Neutrophil (primary cell): Measurements from ENCODE around the gene DYRK1A.
A peak's percentile ranks its signal among the peaks of the same experiment; 100 is the strongest.

Experiments used
- H3K27ac ChIP-seq: fragments of 200-600 bp; sonication (generic); 2 replicates; pipeline ENCODE4 v1.5.1; 2016; ENCODE audit warnings: mild to moderate bottlenecking, moderate library complexity
- H3K27me3 ChIP-seq: fragments of 200-600 bp; sonication (generic); 2 replicates; pipeline ENCODE4 v1.6.0; 2016; ENCODE audit warnings: mild to moderate bottlenecking
- H3K36me3 ChIP-seq: fragments of 200-600 bp; sonication (generic); 2 replicates; pipeline ENCODE4 v1.5.1; 2017
- H3K4me1 ChIP-seq, 2 experiments: fragments of 200-600 bp in 1 of 2; sonication (generic) in 1 of 2; 1 replicate in 1 of 2; 2 replicates in 1 of 2; pipeline versions ENCODE4 v1.5.1 to v1.6.1; 2013 to 2016; ENCODE audit warnings: low read depth in 1 of 2, low read length in 1 of 2, mild to moderate bottlenecking in 1 of 2, moderate library complexity in 1 of 2; ENCODE audit not compliant: control insufficient read depth in 1 of 2, insufficient read depth in 1 of 2
- H3K4me3 ChIP-seq, 2 experiments: fragments of 200-600 bp in 1 of 2; sonication (generic) in 1 of 2; 1 replicate in 1 of 2; 2 replicates in 1 of 2; pipeline ENCODE4 v1.5.1; 2013 to 2016; ENCODE audit warnings: low read depth in 1 of 2, low read length in 1 of 2, mild to moderate bottlenecking in 1 of 2, moderate library complexity in 1 of 2
- H3K9me3 ChIP-seq: fragments of 200-600 bp; sonication (generic); 2 replicates; pipeline ENCODE4 v1.5.1; 2016
- TF ChIP-seq, protein P1 (sequence below): fragments of 200-600 bp; sonication (generic); IDR thresholded peaks from 2 replicates; pipeline ENCODE4 v1.5.1; 2016; ENCODE audit warnings: antibody characterized with exemption

DYRK1A gene

DNA sequence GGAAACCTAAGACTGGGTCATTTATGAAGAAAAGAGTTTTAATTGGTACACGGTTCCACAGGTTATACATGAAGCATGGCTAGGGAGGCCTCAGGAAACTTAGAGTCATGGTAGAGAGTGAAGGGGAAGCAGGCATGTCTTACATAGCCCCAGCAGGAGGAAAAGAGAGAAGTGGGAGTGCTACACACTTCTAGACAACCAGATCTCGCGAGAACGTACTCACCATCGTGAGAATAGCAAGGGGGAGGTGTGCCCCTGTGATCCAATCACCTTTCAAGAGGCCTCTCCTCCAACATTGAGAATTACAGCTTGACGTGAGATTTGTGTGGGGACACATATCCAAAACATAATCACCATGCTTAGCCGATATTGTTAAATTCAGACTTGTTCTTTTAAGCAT, 62.8 kb downstream of the DYRK1A start:
- Histone ChIP-seq H3K4me3 (no peak overlapping the region), H3K27ac (peak overlapping the region; percentile 23), H3K27me3 (no peaks in the 10 kb centered on the region), H3K9me3 (no peaks in the 10 kb centered on the region), H3K36me3 (peaks cover 7% of the 10 kb centered on the region), H3K4me1 (no peaks in the 10 kb centered on the region)
- TF ChIP-seq, protein P1, sequence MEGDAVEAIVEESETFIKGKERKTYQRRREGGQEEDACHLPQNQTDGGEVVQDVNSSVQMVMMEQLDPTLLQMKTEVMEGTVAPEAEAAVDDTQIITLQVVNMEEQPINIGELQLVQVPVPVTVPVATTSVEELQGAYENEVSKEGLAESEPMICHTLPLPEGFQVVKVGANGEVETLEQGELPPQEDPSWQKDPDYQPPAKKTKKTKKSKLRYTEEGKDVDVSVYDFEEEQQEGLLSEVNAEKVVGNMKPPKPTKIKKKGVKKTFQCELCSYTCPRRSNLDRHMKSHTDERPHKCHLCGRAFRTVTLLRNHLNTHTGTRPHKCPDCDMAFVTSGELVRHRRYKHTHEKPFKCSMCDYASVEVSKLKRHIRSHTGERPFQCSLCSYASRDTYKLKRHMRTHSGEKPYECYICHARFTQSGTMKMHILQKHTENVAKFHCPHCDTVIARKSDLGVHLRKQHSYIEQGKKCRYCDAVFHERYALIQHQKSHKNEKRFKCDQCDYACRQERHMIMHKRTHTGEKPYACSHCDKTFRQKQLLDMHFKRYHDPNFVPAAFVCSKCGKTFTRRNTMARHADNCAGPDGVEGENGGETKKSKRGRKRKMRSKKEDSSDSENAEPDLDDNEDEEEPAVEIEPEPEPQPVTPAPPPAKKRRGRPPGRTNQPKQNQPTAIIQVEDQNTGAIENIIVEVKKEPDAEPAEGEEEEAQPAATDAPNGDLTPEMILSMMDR, result no peak

DNA sequence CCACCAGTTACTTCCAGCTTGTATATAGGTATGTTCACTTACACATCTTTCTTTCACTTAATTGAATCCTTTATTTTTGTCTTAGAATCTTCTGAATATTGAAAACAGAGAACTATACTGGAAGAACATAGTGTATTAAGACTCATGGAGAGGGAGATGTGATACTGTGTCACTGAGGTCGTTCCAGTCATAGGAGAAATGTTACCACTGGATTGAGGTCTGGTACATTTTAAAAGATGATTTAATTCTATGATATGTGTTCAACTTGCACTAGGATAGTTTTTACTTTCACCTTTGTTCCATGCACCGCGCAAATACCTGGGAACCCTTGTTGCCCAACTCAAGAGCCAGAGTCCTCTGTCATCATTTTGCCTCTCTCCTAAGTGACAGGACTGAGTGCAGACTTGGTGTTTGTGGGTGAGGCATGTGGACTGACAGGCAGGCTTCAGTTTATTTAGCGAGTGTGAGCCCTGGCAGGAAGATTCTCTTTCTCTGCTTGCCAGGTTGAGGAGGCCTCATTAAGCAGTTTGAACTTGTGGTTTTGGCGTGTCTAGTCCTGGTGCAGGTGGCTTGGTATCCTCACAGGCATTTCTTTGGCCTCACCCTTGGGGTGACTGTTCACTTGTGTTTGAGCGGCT, 63.7 kb downstream of the DYRK1A start:
- Histone ChIP-seq H3K9me3 (no peaks in the 10 kb centered on the region), H3K27ac (no peak overlapping the region), H3K27me3 (no peaks in the 10 kb centered on the region), H3K4me3 (no peak overlapping the region), H3K4me1 (peaks cover 5 to 7% of the 10 kb centered on the region in 2 experiments), H3K36me3 (peaks cover 7% of the 10 kb centered on the region)
- TF ChIP-seq, protein P1, result no peak

DNA sequence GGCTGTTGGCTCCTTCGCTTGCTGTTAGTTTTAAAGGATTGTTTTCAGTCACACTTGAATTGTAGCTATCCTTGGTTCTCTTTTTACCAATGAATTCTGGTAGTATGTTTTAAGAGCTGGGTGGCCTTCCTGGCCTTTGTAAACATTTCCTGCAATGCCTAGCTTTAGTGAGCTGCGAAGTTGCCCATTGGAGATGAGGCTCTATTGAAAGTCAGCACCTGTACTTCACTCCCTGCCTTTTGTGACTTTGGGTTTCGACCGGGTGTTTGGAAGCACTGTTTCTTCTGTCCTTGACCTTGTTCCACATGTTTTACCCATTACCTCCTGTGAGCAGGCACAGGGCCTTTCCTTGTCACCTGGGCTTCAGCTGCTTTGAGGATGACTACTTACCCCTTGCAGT, 64.7 kb downstream of the DYRK1A start:
- TF ChIP-seq, protein P1, result no peak
- H3K27ac ChIP-seq, result peak overlapping the region; percentile 4

DNA sequence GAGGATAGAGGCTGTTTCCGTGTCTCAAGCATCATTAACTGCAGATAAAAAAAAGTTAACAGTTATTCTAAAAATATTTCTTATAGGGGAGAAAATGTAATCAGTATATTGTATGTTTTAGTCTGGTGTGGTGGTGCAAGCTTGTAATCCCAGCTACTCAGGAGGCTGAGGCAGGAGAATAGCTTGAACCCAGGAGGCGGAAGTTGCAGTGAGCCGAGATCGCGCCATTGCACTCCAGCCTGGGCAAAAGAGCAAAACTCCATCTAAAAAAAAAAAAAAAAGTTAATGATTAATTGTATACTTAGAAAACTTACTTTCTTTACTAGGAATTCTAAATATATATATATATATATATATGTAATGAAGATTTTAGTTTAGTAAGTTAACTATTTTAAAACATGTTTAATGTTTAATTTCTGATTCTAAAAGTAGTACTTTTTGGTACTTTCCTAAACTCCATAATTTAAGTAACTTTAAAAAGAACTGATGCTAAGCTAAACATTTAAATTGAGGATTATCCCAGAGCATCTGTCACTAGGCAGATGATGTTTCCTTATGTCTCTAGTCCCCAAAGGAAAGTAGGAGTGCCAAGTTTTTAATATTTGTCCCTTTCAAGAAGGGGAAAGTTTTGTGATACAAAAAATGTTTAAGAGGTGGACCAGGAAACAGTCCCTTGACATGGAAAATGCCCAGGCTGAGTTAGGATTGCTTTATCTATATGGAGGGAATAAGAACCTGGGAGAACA, 66.3 kb downstream of the DYRK1A start:
- TF ChIP-seq, protein P1, result no peak
- Histone ChIP-seq H3K4me3 (no peak overlapping the region), H3K27ac (no peak overlapping the region), H3K4me1 (peaks cover 14 to 15% of the 10 kb centered on the region in 2 experiments), H3K27me3 (no peaks in the 10 kb centered on the region), H3K36me3 (peaks cover 7% of the 10 kb centered on the region), H3K9me3 (no peaks in the 10 kb centered on the region)

More for the DNA sequence above, 64.7 kb downstream of the DYRK1A start:
- peaks cover 12 to 15% of the 10 kb centered on the region in 2 experiments for H3K4me1 ChIP-seq
- no peak overlapping the region for H3K4me3 ChIP-seq
- no peaks in the 10 kb centered on the region for H3K27me3 ChIP-seq
- H3K36me3 ChIP-seq, result peaks cover 7% of the 10 kb centered on the region
- no peaks in the 10 kb centered on the region for H3K9me3 ChIP-seq

DNA sequence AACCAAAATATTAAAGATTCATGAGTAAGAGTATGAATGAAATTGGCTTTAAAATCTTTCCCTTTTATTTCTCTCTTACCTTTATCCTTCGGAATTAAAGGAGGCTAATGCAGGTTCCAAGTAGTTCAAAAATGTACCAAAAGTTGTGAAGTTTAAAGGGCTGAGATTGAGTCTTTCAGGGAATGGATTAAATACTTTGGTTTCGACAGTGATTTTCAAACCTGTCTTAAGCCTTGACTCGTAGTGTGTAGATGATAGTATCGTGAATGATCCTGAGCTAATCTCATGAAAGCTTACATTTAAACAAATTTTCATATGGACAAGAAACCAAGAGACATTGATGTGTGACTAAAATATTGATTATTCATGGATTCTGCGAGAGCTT, 66.9 kb downstream of the DYRK1A start:
- Histone ChIP-seq H3K36me3 (peaks cover 7% of the 10 kb centered on the region), H3K27ac (no peak overlapping the region), H3K4me1 (peaks cover 14 to 15% of the 10 kb centered on the region in 2 experiments), H3K9me3 (no peaks in the 10 kb centered on the region), H3K27me3 (no peaks in the 10 kb centered on the region), H3K4me3 (no peak overlapping the region)
- TF ChIP-seq, protein P1, result no peak
